Kidney (tissue), 14 donors: ENCODE results near the gene KIDINS220. TPM values are rescaled to one million over a fixed set of nuclear protein-coding genes. Genes with fewer than 3 reads are reported as not detected.

Source experiments
- DNase-seq, 5 donors: peaks; one replicate each; pipeline ENCODE4 v3.0.0-alpha.2; 2013 to 2020
- FAIRE-seq: peaks from 2 replicates; lab custom pipeline; 2012; peaks lifted over from hg19 to GRCh38; lab: Jason Lieb, UNC
- H3K27ac ChIP-seq, 2 donors: one replicate each; pipeline ENCODE4 v1.7.0; 2013; ENCODE audit warnings: low read depth in 2 of 2, low read length in 2 of 2, inconsistent platforms in 1 of 2
- H3K27me3 ChIP-seq: one replicate; pipeline ENCODE4 v1.7.1; 2013; ENCODE audit warnings: low read length, inconsistent platforms; ENCODE audit not compliant: control insufficient read depth, insufficient read depth
- H3K36me3 ChIP-seq, 3 donors: one replicate each; pipeline versions ENCODE4 v1.7.0 to v1.7.1; 2013; ENCODE audit warnings: low read length in 3 of 3, control low read depth in 1 of 3, inconsistent platforms in 1 of 3; ENCODE audit not compliant: insufficient read depth in 3 of 3, control insufficient read depth in 2 of 3
- H3K4me1 ChIP-seq, 3 donors: one replicate each; pipeline versions ENCODE4 v1.7.0 to v1.7.1; 2013; ENCODE audit warnings: low read length in 3 of 3, inconsistent platforms in 1 of 3, low read depth in 1 of 3; ENCODE audit not compliant: control insufficient read depth in 2 of 3, insufficient read depth in 2 of 3
- H3K4me3 ChIP-seq, 3 donors: one replicate each; pipeline versions ENCODE4 v1.7.0 to v1.8.1; 2013; ENCODE audit warnings: low read length in 3 of 3, control low read depth in 1 of 3, inconsistent platforms in 1 of 3
- H3K9ac ChIP-seq, 3 donors: one replicate each; pipeline versions ENCODE4 v1.7.0 to v1.7.1; 2013; ENCODE audit warnings: low read length in 3 of 3, control low read depth in 1 of 3, inconsistent platforms in 1 of 3
- H3K9me3 ChIP-seq, 3 donors: one replicate each; pipeline versions ENCODE4 v1.7.0 to v1.7.1; 2013; ENCODE audit warnings: low read length in 3 of 3, control low read depth in 1 of 3, inconsistent platforms in 1 of 3; ENCODE audit not compliant: control insufficient read depth in 2 of 3, insufficient read depth in 1 of 3
- intact Hi-C: fragments of 100-400 bp; cut with DNase I; formaldehyde crosslinking; loops from one replicate; pipeline ENCODE4 v1.11.1; 2022
- polyA plus RNA-seq: library from polyadenylated mRNA; stranded (reverse); fragments of 350-450 nt; fragmentation: Illumina TruSeq; extraction: RNeasy Lipid Tissue Mini Kit (QIAGEN cat#74804); gene quantifications from one replicate; pipeline ENCODE4 v1.2.3, GENCODE V29; 2014; ENCODE audit warnings: low read depth, low replicate concordance; ENCODE audit not compliant: insufficient read depth
- total RNA-seq: library from RNA; stranded (reverse); fragmentation: NEBNext Ultra II Directional; extraction: Animal tissue kit (Norgen Biotek cat#: 25700); gene quantifications from one replicate; pipeline ENCODE4 v1.2.1, GENCODE V29; 2021
- TF ChIP-seq, protein P1 (sequence below): IDR thresholded peaks from 3 replicates; pipeline ENCODE4 v1.5.1; 2012; ENCODE audit warnings: mild to moderate bottlenecking, moderate library complexity, borderline replicate concordance; ENCODE audit not compliant: insufficient read depth; ENCODE audit errors: extremely low read depth
- donor health status: control.
- donor health status: control.
- donor health status: control.
- donor health status: control.
- donor health status: control.
- donor health status: DM: yes; HTN: yes; CAD: no.
- donor health status: Normal renal cell carcinoma (clear cell type).

KIDINS220 gene
- total and polyA plus RNA-seq, 2 donors from 2014 or later: 12.3 to 56.6 TPM

GRCh38 chr2:8803658-8804379 is 33.6 kb downstream of the KIDINS220 start:
- H3K4me3 ChIP-seq: no peak overlapping the region
- FAIRE-seq (no peak), DNase-seq (no peak)
- H3K36me3 ChIP-seq: peaks cover 11 to 49% (median 22%) of the 10 kb centered on the region in 3 donors
- TF ChIP-seq, protein P1, sequence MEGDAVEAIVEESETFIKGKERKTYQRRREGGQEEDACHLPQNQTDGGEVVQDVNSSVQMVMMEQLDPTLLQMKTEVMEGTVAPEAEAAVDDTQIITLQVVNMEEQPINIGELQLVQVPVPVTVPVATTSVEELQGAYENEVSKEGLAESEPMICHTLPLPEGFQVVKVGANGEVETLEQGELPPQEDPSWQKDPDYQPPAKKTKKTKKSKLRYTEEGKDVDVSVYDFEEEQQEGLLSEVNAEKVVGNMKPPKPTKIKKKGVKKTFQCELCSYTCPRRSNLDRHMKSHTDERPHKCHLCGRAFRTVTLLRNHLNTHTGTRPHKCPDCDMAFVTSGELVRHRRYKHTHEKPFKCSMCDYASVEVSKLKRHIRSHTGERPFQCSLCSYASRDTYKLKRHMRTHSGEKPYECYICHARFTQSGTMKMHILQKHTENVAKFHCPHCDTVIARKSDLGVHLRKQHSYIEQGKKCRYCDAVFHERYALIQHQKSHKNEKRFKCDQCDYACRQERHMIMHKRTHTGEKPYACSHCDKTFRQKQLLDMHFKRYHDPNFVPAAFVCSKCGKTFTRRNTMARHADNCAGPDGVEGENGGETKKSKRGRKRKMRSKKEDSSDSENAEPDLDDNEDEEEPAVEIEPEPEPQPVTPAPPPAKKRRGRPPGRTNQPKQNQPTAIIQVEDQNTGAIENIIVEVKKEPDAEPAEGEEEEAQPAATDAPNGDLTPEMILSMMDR: no peak
- no peaks in the 10 kb centered on the region for H3K9me3 ChIP-seq
- intact Hi-C loops: no loop called here
- H3K27ac ChIP-seq: no peak overlapping the region
- H3K9ac ChIP-seq: no peak overlapping the region
- H3K27me3 ChIP-seq: no peaks in the 10 kb centered on the region
- H3K4me1 ChIP-seq: peaks cover 0 to 2% (median 0%) of the 10 kb centered on the region in 3 donors

DNA sequence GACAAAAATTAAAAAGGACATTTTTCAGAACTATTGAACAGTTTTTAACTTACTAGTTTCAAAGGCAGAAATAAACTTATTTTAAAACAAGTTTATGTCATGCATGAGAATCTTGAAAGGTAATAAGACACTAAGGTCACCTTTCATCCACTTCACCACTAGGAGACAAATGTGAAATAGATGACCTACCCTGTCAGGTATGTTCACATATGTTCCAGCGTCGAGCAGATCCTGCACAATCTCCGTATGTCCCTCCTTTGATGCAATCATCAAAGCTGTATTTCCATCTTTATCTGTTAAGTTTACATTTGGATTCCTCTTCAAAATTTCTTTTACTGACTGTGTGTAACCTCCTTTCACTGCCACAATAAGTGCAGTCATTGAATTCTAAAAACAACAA is 34.7 kb downstream of the KIDINS220 start:
- DNase-seq (no peak), FAIRE-seq (no peak)
- TF ChIP-seq, protein P1: no peak
- Histone ChIP-seq H3K27me3 (no peaks in the 10 kb centered on the region), H3K4me3 (no peak overlapping the region), H3K27ac (no peak overlapping the region), H3K9ac (no peak overlapping the region), H3K4me1 (peaks cover 0 to 2% (median 0%) of the 10 kb centered on the region in 3 donors), H3K36me3 (peaks cover 14 to 49% (median 22%) of the 10 kb centered on the region in 3 donors), H3K9me3 (no peaks in the 10 kb centered on the region)
- intact Hi-C loops: no loop called here

DNA sequence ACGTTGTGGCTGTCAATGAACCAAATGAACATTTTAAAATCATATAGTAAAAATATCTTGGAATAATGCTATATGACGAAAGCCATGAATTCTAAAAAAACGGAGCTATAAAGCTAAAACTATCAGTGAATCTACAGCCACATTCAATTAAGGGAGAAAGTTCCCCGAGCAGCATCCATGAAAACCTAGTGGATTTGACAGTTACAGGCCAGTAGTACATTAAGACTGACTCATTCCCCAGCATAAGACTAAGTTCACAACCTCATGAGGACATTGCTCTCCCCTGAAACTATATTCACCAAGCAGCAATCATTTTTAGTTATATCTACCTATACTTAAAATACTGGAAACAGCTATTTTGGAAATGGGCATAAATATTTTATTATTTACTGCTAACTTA is 36.6 kb downstream of the KIDINS220 start:
- DNase-seq (no peak), FAIRE-seq (no peak)
- no peaks in the 10 kb centered on the region for H3K9me3 ChIP-seq
- H3K36me3 ChIP-seq: peaks cover 14 to 50% (median 21%) of the 10 kb centered on the region in 3 donors
- TF ChIP-seq, protein P1: no peak
- no peak overlapping the region for H3K4me3 ChIP-seq
- H3K4me1 ChIP-seq: peaks cover 0 to 2% (median 0%) of the 10 kb centered on the region in 3 donors
- no peaks in the 10 kb centered on the region for H3K27me3 ChIP-seq
- no peak overlapping the region for H3K27ac ChIP-seq
- intact Hi-C loops: no loop called here
- H3K9ac ChIP-seq: no peak overlapping the region

GRCh38 chr2:8800218-8800617 is 37.2 kb downstream of the KIDINS220 start:
- Histone ChIP-seq H3K9me3 (no peaks in the 10 kb centered on the region), H3K27me3 (no peaks in the 10 kb centered on the region), H3K9ac (no peak overlapping the region), H3K27ac (no peak overlapping the region), H3K4me3 (no peak overlapping the region), H3K36me3 (peaks cover 14 to 50% (median 17%) of the 10 kb centered on the region in 3 donors), H3K4me1 (no peaks in the 10 kb centered on the region)
- TF ChIP-seq, protein P1: no peak
- intact Hi-C loops: no loop called here
- FAIRE-seq: no peak
- DNase-seq: no peak
